ENCODE results near the gene SEC61G. TPM values are rescaled to one million over a fixed set of nuclear protein-coding genes. Genes with fewer than 3 reads are reported as not detected.

The SEC61G gene
- 120 TPM for polyA plus RNA-seq (ENCODE audit: insufficient read length)

- peak; percentile 100 for DNase-seq
Measured at GRCh38 chr7:54758702-54759592, at the start of gene SEC61G. Gene SEC61G, minus strand, starts transcription at chr7:54759211. Its CDS starts 1,623 bp downstream, at chr7:54757588.

GRCh38 chr7:54802841-54803240 is 43.8 kb upstream of the SEC61G start:
- DNase-seq: no peak

GRCh38 chr7:54802114-54802513 is 43.1 kb upstream of the SEC61G start:
- DNase-seq: no peak

- DNase-seq: no peak
Measured at GRCh38 chr7:54799792-54800191, 40.8 kb upstream of the SEC61G start.

- DNase-seq: no peak
Measured at GRCh38 chr7:54798530-54798929, 39.5 kb upstream of the SEC61G start.

GRCh38 chr7:54796853-54797252 is 37.8 kb upstream of the SEC61G start:
- DNase-seq: no peak

- no peak for DNase-seq
Measured at GRCh38 chr7:54796150-54796549, 37.1 kb upstream of the SEC61G start.

- DNase-seq: no peak
Measured at GRCh38 chr7:54792383-54792782, 33.4 kb upstream of the SEC61G start.

- DNase-seq: peak; percentile 79
Measured at GRCh38 chr7:54788664-54789063, 29.7 kb upstream of the SEC61G start.

GRCh38 chr7:54785261-54785660 is 26.2 kb upstream of the SEC61G start:
- DNase-seq: no peak

- no peak for DNase-seq
Measured at GRCh38 chr7:54783952-54784351, 24.9 kb upstream of the SEC61G start.

GRCh38 chr7:54782829-54783228 is 23.8 kb upstream of the SEC61G start:
- no peak for DNase-seq

GRCh38 chr7:54782314-54782713 is 23.3 kb upstream of the SEC61G start:
- no peak for DNase-seq

GRCh38 chr7:54781134-54781920 is 22.3 kb upstream of the SEC61G start:
- no peak for DNase-seq

- DNase-seq: no peak
Measured at GRCh38 chr7:54780490-54780889, 21.5 kb upstream of the SEC61G start.

GRCh38 chr7:54778696-54779540 is 19.9 kb upstream of the SEC61G start:
- DNase-seq: no peak

GRCh38 chr7:54778166-54778565 is 19.2 kb upstream of the SEC61G start:
- DNase-seq: no peak

GRCh38 chr7:54774785-54775740 is 16.1 kb upstream of the SEC61G start:
- no peak for DNase-seq

GRCh38 chr7:54773472-54774399 is 14.7 kb upstream of the SEC61G start:
- peak; percentile 83 for DNase-seq

- no peak for DNase-seq
Measured at GRCh38 chr7:54769203-54769602, 10.2 kb upstream of the SEC61G start.
